ENCODE results near the gene SMOC2.

DNA sequence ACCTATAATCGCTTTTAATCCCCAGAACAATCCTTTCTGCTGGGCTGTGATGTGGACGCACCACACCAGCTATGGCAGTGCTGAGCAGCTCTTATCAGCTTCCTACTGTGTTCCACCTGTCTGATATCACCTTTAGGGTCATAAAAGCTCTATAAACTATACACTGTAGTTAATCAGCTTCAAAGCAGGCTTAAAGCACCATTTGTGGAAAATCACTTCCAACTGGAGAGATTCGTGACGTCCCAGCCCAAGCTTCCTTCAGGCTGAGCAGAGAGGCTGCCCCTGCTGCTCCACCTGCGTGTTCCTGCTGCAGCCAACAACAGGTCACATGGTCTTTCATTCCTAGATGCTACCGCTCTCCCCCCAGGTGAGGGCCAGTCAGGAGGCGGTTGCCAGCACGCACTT is 156.5 kb downstream of the SMOC2 start:
- TF ChIP-seq CTCF (optimal IDR thresholded peaks at IDR 0.05 in 1 of 3, IDR thresholded peaks at IDR 0.05 in 1 of 3, conservative IDR thresholded peaks at IDR 0.05 in 1 of 3; ENCODE audit: extremely low read depth in 1 of 3, insufficient read depth in 2 of 3, low read length in 3 of 3) (no peak), EZH2 (IDR thresholded peaks at IDR 0.05; ENCODE audit: low read length) (no peak)
